IMR-90 (cell line): Measurements from ENCODE around the gene HECW1. TPM values are rescaled to one million over a fixed set of nuclear protein-coding genes. Genes with fewer than 3 reads are reported as not detected.

Source experiments
- ATAC-seq: fragments of 200-7000 bp; cut with Tn5 transposase; 2 replicates; pipeline ENCODE4 v1.9.1; 2020; ENCODE audit warnings: low read depth, mild to moderate bottlenecking, moderate library complexity
- BruUV-seq: library from RNA; stranded (reverse); fragments of 400-500 nt; replicated peaks from 2 replicates; lab custom pipeline; 2021; lab: Mats Ljungman, UMichigan
- CTCF ChIA-PET: fragments of 300-600 bp; formaldehyde crosslinking; extraction: SDS; loops from one replicate; lab custom pipeline; 2021; ENCODE audit warnings: antibody characterized with exemption; lab: Yijun Ruan, JAX
- POLR2A ChIA-PET: fragments of 300-600 bp; sonication (Branson Sonifier 250); formaldehyde crosslinking; loops from one replicate; lab custom pipeline; 2022; ENCODE audit warnings: antibody characterized with exemption; ENCODE audit not compliant: unreplicated experiment; lab: Charles Lee
- DNase-seq: peaks from one replicate; pipeline ENCODE4 v3.0.0; 2013
- H2AFZ ChIP-seq: replicated peaks from 2 replicates; pipeline ENCODE3; 2013; ENCODE audit warnings: low read length, mild to moderate bottlenecking; ENCODE audit not compliant: poor library complexity
- H2AK5ac ChIP-seq: 2 replicates; pipeline ENCODE4 v1.6.1; 2013; ENCODE audit warnings: low read depth, low read length, inconsistent platforms
- H2AK9ac ChIP-seq: replicated peaks from 2 replicates; pipeline ENCODE3; 2013; ENCODE audit warnings: mild to moderate bottlenecking, low read depth, low read length, moderate library complexity; ENCODE audit not compliant: poor library complexity
- H2BK120ac ChIP-seq: 2 replicates; pipeline ENCODE4 v1.6.1; 2013; ENCODE audit warnings: low read depth, low read length, inconsistent platforms
- H2BK15ac ChIP-seq: 3 replicates; pipeline ENCODE4 v1.6.1; 2013; ENCODE audit warnings: low read depth, low read length, inconsistent platforms
- H2BK20ac ChIP-seq: 2 replicates; pipeline ENCODE4 v1.6.1; 2013; ENCODE audit warnings: low read depth, mild to moderate bottlenecking, inconsistent platforms, low read length, moderate library complexity
- H2BK5ac ChIP-seq: 2 replicates; pipeline ENCODE4 v1.6.1; 2013; ENCODE audit warnings: mild to moderate bottlenecking, low read depth, low read length, inconsistent platforms; ENCODE audit not compliant: poor library complexity, severe bottlenecking
- H3K14ac ChIP-seq: replicated peaks from 2 replicates; pipeline ENCODE4 v1.6.1; 2013; ENCODE audit warnings: low read depth, low read length, inconsistent platforms
- H3K18ac ChIP-seq: 2 replicates; pipeline ENCODE4 v1.6.1; 2013; ENCODE audit warnings: low read depth, low read length, control low read depth
- H3K23ac ChIP-seq: 2 replicates; pipeline ENCODE4 v1.6.1; 2013; ENCODE audit warnings: low read depth, low read length, inconsistent platforms
- H3K27ac ChIP-seq: 2 replicates; pipeline ENCODE4 v1.5.1; 2013; ENCODE audit warnings: mild to moderate bottlenecking, control low read depth, low read length; ENCODE audit not compliant: insufficient read depth
- H3K27me3 ChIP-seq: 2 replicates; pipeline ENCODE4 v1.6.1; 2013; ENCODE audit warnings: low read length; ENCODE audit not compliant: control insufficient read depth, insufficient read depth
- H3K36me3 ChIP-seq: 2 replicates; pipeline ENCODE4 v1.6.1; 2013; ENCODE audit warnings: low read length, mixed read lengths; ENCODE audit not compliant: control insufficient read depth, insufficient read depth
- H3K4ac ChIP-seq: 2 replicates; pipeline ENCODE4 v1.6.1; 2013; ENCODE audit warnings: low read depth, low read length, inconsistent platforms
- H3K4me1 ChIP-seq: 2 replicates; pipeline ENCODE4 v1.6.1; 2013; ENCODE audit warnings: low read length, mixed read lengths; ENCODE audit not compliant: control insufficient read depth, insufficient read depth
- H3K4me2 ChIP-seq: 2 replicates; pipeline ENCODE4 v1.6.1; 2013; ENCODE audit warnings: low read depth, mild to moderate bottlenecking, control low read depth, low read length, moderate library complexity
- H3K4me3 ChIP-seq: 2 replicates; pipeline ENCODE4 v1.5.1; 2013; ENCODE audit warnings: low read depth, mild to moderate bottlenecking, control low read depth, low read length, moderate library complexity; ENCODE audit not compliant: insufficient read depth
- H3K56ac ChIP-seq: 2 replicates; pipeline ENCODE4 v1.6.1; 2013; ENCODE audit warnings: low read length, inconsistent platforms; ENCODE audit not compliant: insufficient read depth; ENCODE audit errors: extremely low read depth
- H3K79me1 ChIP-seq, 2 experiments: 2 replicates each; pipeline ENCODE4 v1.6.1; 2013; ENCODE audit warnings: low read length in 2 of 2, inconsistent platforms in 1 of 2, low read depth in 1 of 2
- H3K9ac ChIP-seq: 2 replicates; pipeline ENCODE4 v1.6.1; 2013; ENCODE audit warnings: low read depth, low read length, control low read depth
- H3K9me1 ChIP-seq: 2 replicates; pipeline ENCODE4 v1.6.1; 2013; ENCODE audit warnings: low read length, inconsistent platforms; ENCODE audit not compliant: insufficient read depth
- H3K9me3 ChIP-seq: 2 replicates; pipeline ENCODE4 v1.6.1; 2013; ENCODE audit warnings: low read length; ENCODE audit not compliant: control insufficient read depth, insufficient read depth
- H4K20me1 ChIP-seq: 2 replicates; pipeline ENCODE4 v1.6.1; 2013; ENCODE audit warnings: low read length, inconsistent platforms; ENCODE audit not compliant: insufficient read depth
- H4K5ac ChIP-seq: 2 replicates; pipeline ENCODE4 v1.6.1; 2013; ENCODE audit warnings: mild to moderate bottlenecking, low read depth, low read length, control low read depth
- H4K8ac ChIP-seq, 2 experiments: 2 replicates each; pipeline ENCODE4 v1.6.1; 2013; ENCODE audit warnings: low read depth in 2 of 2, low read length in 2 of 2, control low read depth in 1 of 2, inconsistent platforms in 1 of 2
- H4K91ac ChIP-seq: 2 replicates; pipeline ENCODE4 v1.6.1; 2013; ENCODE audit warnings: low read depth, low read length, inconsistent platforms; ENCODE audit not compliant: insufficient read depth
- MXI1 ChIP-seq: IDR thresholded peaks from 2 replicates; pipeline ENCODE4 v1.6.1; 2012; ENCODE audit warnings: low read depth, mild to moderate bottlenecking, low read length, moderate library complexity, borderline replicate concordance
- WGBS, 2 experiments: methylation state at CpG; one replicate each; pipeline versions ENCODE4 v1.1.5 to v1.1.7; 2013; ENCODE audit warnings: missing lambda C conversion rate in 2 of 2; ENCODE audit not compliant: insufficient read length in 1 of 2; ENCODE audit errors: extremely low coverage in 2 of 2; 5-methylcytosine and 5-hydroxymethylcytosine counted together
- dilution Hi-C: fragments of 300-500 bp; cut with HindIII; formaldehyde crosslinking; loops from one replicate; pipeline ENCODE4 v1.14.3; 2018; ENCODE audit warnings: low sequenced_read_pairs; ENCODE audit not compliant: unreplicated experiment
- in situ Hi-C: fragments of 300-500 bp; cut with MboI; formaldehyde crosslinking; loops from 3 replicates; pipeline ENCODE4 v1.14.3; 2019; ENCODE audit warnings: low sequenced_read_pairs, inconsistent platforms, mixed read lengths
- intact Hi-C: fragments of 100-400 bp; cut with micrococcal nuclease; formaldehyde crosslinking; loops from 2 replicates; pipeline ENCODE4 v1.10.0; 2022
- polyA plus RNA-seq, 3 experiments: library from polyadenylated mRNA; depleted of rRNA; stranded (reverse); fragments of >200 nt; gene quantifications; 2 replicates each; pipeline ENCODE4 v1.2.3, GENCODE V29; 2012; ENCODE audit warnings: low replicate concordance in 1 of 3
- total RNA-seq: library from RNA; depleted of rRNA; stranded (reverse); fragments of >200 nt; gene quantifications from 2 replicates; pipeline ENCODE4 v1.2.3, GENCODE V29; 2012
- TF ChIP-seq, protein P1 (sequence below): fragments of 150-350 bp; IDR thresholded peaks from 2 replicates; pipeline ENCODE4 v1.6.1; 2017; ENCODE audit warnings: mild to moderate bottlenecking, antibody characterized with exemption, low read length, low read depth

HECW1 gene
- total and polyA plus RNA-seq, 2 of the 4 experiments (the other 2 are of a cell fraction) = 0.56 to 1.3 TPM

DNA sequence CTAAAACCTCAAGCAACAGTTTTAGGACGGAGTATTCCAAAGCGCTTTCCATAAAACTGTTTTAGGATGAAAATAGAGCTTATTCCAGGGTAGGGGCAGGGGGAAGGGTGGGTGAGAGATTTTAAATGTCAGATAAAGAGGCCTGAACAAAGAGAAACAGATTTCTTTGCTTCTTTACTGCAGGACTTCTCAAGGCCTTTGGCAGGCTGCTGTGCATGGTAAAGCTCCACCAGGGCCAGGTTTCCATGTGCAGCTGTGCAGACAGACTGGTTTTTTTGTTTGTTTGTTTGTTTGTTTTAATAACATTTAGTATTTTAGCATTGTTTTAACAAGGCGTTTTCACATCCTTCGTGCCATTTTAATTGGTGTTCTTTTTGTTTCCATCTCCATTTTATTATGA, 26.3 kb downstream of the HECW1 start:
- Histone ChIP-seq H3K9me3 (no peaks in the 10 kb centered on the region), H3K18ac (no peak overlapping the region), H3K14ac (no peak overlapping the region), H3K23ac (no peak overlapping the region), H3K27me3 (no peaks in the 10 kb centered on the region; the same call in 1 of the 2 replicates), H3K4me1 (peaks cover 2% of the 10 kb centered on the region), H3K56ac (no peak overlapping the region), H3K27ac (no peak overlapping the region), H3K4ac (no peak overlapping the region), H2BK15ac (no peak overlapping the region), H4K8ac (no peak overlapping the region), H2BK120ac (no peak overlapping the region), H2AK5ac (no peak overlapping the region), H3K9ac (no peak overlapping the region), H2BK5ac (no peak overlapping the region), H3K79me1 (no peaks in the 10 kb centered on the region), H4K20me1 (no peaks in the 10 kb centered on the region), H3K4me2 (no peak overlapping the region), H4K5ac (no peak overlapping the region), H4K91ac (no peak overlapping the region), H3K9me1 (0 out of 2 replicates have a peak, but pooled peaks cover 3% of the 10 kb centered on the region), H3K36me3 (no peaks in the 10 kb centered on the region), H2AFZ (no peak overlapping the region), H3K4me3 (no peak overlapping the region), H2BK20ac (no peak overlapping the region), H2AK9ac (no peak overlapping the region)
- ChIA-PET CTCF (no interaction called here), POLR2A (no interaction called here)
- intact Hi-C loops (no loop called here), dilution Hi-C loops (no loop called here), in situ Hi-C loops (no loop called here)
- BruUV-seq = no TSS peak
- TF ChIP-seq MXI1 = no peak
- TF ChIP-seq, protein P1, sequence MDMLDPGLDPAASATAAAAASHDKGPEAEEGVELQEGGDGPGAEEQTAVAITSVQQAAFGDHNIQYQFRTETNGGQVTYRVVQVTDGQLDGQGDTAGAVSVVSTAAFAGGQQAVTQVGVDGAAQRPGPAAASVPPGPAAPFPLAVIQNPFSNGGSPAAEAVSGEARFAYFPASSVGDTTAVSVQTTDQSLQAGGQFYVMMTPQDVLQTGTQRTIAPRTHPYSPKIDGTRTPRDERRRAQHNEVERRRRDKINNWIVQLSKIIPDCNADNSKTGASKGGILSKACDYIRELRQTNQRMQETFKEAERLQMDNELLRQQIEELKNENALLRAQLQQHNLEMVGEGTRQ = no peak
- no peak for ATAC-seq
- DNase-seq = no peak
- no CpG with 5 or more reads among the region's 4 CpGs for WGBS, 2 experiments
